ENCODE results near the gene TBCK. TPM values are rescaled to one million over a fixed set of nuclear protein-coding genes. Genes with fewer than 3 reads are reported as not detected.

Gene TBCK
- total RNA-seq, 4 donors from 2014 or later, result 37.4 to 97.1 (median 48.3) TPM

- Histone ChIP-seq H3K27ac (no peak overlapping the region), H3K4me1 (no peaks in the 10 kb centered on the region), H3K9me3 (no peaks in the 10 kb centered on the region), H3K27me3 (no peaks in the 10 kb centered on the region), H3K36me3 (no peaks in the 10 kb centered on the region), H3K4me3 (no peak overlapping the region)
- no peak for DNase-seq
- intact Hi-C loops (cut with DNase I; ENCODE audit: low total_unique reads), result no loop called here
- TF ChIP-seq CTCF (IDR thresholded peaks at IDR 0.05) (no peak), POLR2A (IDR thresholded peaks at IDR 0.05) (no peak)
These were observed 28.0 kb upstream of the TBCK start for GRCh38 chr4:106343865-106344646.

- H3K4me3 ChIP-seq, result no peak overlapping the region
- H3K36me3 ChIP-seq, result no peaks in the 10 kb centered on the region
- no peaks in the 10 kb centered on the region for H3K9me3 ChIP-seq
- no peaks in the 10 kb centered on the region for H3K27me3 ChIP-seq
- intact Hi-C loops (cut with DNase I; ENCODE audit: low total_unique reads), result no loop called here
- H3K27ac ChIP-seq, result no peak overlapping the region
- DNase-seq, result no peak
- no peaks in the 10 kb centered on the region for H3K4me1 ChIP-seq
- TF ChIP-seq CTCF (IDR thresholded peaks at IDR 0.05), result no peak
- TF ChIP-seq POLR2A (IDR thresholded peaks at IDR 0.05), result no peak
These were observed 24.8 kb upstream of the TBCK start for GRCh38 chr4:106340774-106341173.

- Histone ChIP-seq H3K27me3 (no peaks in the 10 kb centered on the region), H3K36me3 (no peaks in the 10 kb centered on the region), H3K4me1 (no peaks in the 10 kb centered on the region), H3K9me3 (no peaks in the 10 kb centered on the region), H3K4me3 (no peak overlapping the region), H3K27ac (no peak overlapping the region)
- intact Hi-C loops (cut with DNase I; ENCODE audit: low total_unique reads), result no loop called here
- TF ChIP-seq POLR2A (IDR thresholded peaks at IDR 0.05), result no peak
- TF ChIP-seq CTCF (IDR thresholded peaks at IDR 0.05), result no peak
- no peak for DNase-seq
These were observed 23.4 kb upstream of the TBCK start for GRCh38 chr4:106339431-106339830.

- Histone ChIP-seq H3K4me1 (no peaks in the 10 kb centered on the region), H3K27ac (no peak overlapping the region), H3K9me3 (no peaks in the 10 kb centered on the region), H3K36me3 (no peaks in the 10 kb centered on the region), H3K4me3 (no peak overlapping the region), H3K27me3 (no peaks in the 10 kb centered on the region)
- TF ChIP-seq CTCF (IDR thresholded peaks at IDR 0.05), result no peak
- intact Hi-C loops (cut with DNase I; ENCODE audit: low total_unique reads), result no loop called here
- no peak for DNase-seq
These were observed 22.7 kb upstream of the TBCK start for GRCh38 chr4:106338671-106339070.

- H3K4me1 ChIP-seq, result no peaks in the 10 kb centered on the region
- no peak overlapping the region for H3K27ac ChIP-seq
- H3K9me3 ChIP-seq, result no peaks in the 10 kb centered on the region
- no peak overlapping the region for H3K4me3 ChIP-seq
- DNase-seq, result no peak
- intact Hi-C loops (cut with DNase I; ENCODE audit: low total_unique reads), result no loop called here
- no peaks in the 10 kb centered on the region for H3K36me3 ChIP-seq
- no peak for TF ChIP-seq CTCF (IDR thresholded peaks at IDR 0.05)
- no peak for TF ChIP-seq POLR2A (IDR thresholded peaks at IDR 0.05)
- H3K27me3 ChIP-seq, result no peaks in the 10 kb centered on the region
These were observed 21.9 kb upstream of the TBCK start for GRCh38 chr4:106337916-106338315.

Measured in uterus (tissue), 4 donors.